IPS-18c (cell line): ENCODE results near the gene SERGEF.

Experiments used
- H3K4me3 ChIP-seq: 2 replicates; pipeline ENCODE4 v1.7.0; 2013; ENCODE audit warnings: low read depth, mild to moderate bottlenecking, low read length, moderate library complexity; ENCODE audit not compliant: insufficient read depth
- H3K9me3 ChIP-seq: one replicate; pipeline ENCODE4 v1.6.1; 2013; ENCODE audit warnings: mild to moderate bottlenecking, low read length, moderate library complexity; ENCODE audit not compliant: control insufficient read depth, insufficient read depth

The SERGEF gene

DNA sequence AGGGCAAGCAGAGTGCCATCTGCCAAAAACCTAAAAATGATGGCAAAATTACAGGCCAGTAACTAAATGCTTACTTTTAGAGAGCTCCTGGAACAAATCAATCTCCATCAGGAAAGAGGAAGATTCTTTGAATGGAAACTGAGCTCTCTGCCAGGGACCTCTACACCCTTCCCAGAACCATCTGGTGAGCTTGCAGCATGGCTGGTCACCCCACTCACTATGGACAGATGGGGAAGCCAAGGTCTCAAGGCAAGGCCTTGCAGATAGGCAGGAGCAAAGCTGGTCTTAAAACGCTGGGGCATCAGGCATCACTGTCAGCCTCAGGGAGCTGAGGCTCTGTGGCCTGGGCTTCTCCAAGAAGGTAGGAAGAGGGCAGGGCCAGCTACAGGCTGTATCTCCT is 36.2 kb downstream of the SERGEF start:
- Histone ChIP-seq H3K4me3 (no peak overlapping the region), H3K9me3 (no peaks in the 10 kb centered on the region)

DNA sequence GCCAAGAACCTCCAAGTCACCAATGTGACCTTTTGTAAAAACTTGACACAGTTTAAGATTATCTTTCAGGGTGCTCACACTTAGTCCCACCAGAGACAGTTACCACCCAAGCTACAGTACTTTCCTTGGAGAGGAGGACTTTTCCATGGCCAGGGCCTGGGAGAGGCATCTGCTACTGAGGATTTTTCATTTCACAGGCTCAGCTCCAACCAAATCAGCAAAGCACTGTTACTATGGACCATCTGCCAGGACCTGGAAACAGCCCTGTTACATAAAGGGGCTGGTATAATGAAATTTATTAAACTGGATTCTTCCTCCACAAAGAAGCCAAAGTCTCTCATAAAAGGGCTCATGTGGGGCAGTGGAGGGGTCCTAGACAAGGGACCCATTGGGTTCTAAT is 38.6 kb downstream of the SERGEF start:
- Histone ChIP-seq H3K9me3 (no peaks in the 10 kb centered on the region), H3K4me3 (no peak overlapping the region)

DNA sequence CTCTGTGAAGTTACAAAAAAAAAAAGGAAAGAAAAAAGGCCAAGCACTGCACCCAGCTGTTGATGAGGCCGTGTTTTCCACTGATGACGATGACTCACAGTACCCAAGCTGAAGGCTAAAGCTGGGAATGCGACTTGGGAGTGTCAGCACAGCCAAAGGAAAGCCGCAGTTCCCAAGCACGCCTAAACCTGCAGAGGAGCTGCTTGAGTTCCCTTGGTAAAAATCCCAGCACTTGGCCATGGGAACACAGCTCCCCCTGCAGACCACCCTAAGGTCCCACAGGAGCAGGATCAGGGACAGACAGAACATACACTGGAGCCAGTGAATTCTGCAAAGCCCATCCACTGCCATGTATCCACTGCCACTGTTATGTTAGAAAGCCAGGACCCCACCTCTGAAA is 39.9 kb downstream of the SERGEF start:
- Histone ChIP-seq H3K4me3 (no peak overlapping the region), H3K9me3 (no peaks in the 10 kb centered on the region)

DNA sequence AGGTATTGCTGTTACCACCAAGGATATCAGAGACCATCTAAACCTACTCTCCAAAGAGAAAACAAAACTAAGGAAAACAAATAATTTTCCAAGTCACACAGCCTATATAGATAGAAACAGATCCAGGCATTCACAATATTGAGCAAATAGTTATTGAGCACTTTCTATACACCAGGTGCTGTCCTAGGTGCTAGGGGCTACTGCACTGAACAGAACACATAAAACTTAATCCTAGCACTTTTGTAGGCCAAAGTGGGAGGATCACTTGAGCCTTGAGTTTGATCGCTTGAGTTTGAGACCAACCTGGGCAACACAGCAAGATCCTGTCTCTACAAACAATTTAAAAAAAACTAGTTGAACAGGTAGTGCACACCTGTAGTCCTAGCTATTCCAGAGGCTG is 44.6 kb downstream of the SERGEF start:
- H3K9me3 ChIP-seq: no peaks in the 10 kb centered on the region

DNA sequence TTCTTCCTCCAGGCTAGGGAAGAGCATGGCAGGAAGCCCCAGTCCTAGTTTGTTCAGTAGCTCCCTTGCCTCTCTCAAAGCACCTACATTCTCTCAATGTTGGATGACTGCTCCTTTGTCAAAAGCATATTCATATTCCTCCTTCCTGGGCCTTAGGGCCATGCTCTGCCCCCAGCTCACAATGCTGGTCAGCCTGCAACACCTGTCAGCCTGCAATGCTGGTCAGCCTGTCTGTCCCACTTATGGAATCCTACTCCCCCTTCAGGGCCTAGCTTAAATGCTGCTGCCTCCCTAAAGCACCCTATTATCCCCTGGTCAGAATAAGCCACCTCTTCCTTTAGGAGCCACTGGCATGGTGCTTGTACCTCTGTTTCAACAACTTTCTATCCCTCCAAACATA is 45.2 kb downstream of the SERGEF start:
- Histone ChIP-seq H3K4me3 (no peak overlapping the region), H3K9me3 (no peaks in the 10 kb centered on the region)

More for the DNA sequence above, 44.6 kb downstream of the SERGEF start:
- no peak overlapping the region for H3K4me3 ChIP-seq

DNA sequence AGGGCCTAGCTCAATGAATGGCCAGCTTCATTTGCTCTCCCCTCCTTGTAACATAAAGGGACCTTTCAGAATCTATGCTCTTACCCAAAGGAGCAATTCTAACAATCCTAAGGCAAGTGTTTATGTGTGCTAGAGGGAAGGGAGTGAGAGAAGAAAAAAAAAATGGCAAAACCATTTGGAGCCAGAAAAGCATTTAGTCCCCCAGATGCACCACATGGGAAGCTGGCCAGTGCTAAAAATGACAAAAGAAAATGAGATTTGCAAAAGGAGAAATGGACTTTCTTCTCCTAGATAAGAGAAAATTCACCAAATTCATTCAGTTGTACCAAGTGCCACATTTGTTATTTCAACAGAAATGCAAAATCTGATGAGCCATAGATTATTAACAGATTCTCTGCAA is 52.8 kb downstream of the SERGEF start:
- Histone ChIP-seq H3K9me3 (no peaks in the 10 kb centered on the region), H3K4me3 (no peak overlapping the region)

DNA sequence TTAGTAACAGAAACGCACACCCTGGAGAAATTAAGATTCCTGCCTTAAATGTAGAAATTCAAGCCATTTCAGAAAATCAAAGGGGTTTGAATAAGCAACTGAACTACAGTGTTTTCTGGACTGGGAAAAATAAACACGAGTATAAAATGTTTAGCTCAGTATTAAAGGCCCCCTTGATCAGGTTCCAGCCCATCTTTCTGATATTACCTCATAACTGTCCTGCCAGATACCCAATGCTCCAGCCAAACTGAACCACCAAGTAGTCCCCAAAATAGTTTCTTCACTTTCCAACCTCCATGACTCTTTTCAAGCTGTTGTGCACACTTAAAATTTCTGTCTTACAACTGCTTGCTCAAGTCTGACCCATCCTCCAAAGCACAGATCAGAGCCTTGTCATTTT is 54.4 kb downstream of the SERGEF start:
- H3K4me3 ChIP-seq: no peak overlapping the region
- H3K9me3 ChIP-seq: no peaks in the 10 kb centered on the region

DNA sequence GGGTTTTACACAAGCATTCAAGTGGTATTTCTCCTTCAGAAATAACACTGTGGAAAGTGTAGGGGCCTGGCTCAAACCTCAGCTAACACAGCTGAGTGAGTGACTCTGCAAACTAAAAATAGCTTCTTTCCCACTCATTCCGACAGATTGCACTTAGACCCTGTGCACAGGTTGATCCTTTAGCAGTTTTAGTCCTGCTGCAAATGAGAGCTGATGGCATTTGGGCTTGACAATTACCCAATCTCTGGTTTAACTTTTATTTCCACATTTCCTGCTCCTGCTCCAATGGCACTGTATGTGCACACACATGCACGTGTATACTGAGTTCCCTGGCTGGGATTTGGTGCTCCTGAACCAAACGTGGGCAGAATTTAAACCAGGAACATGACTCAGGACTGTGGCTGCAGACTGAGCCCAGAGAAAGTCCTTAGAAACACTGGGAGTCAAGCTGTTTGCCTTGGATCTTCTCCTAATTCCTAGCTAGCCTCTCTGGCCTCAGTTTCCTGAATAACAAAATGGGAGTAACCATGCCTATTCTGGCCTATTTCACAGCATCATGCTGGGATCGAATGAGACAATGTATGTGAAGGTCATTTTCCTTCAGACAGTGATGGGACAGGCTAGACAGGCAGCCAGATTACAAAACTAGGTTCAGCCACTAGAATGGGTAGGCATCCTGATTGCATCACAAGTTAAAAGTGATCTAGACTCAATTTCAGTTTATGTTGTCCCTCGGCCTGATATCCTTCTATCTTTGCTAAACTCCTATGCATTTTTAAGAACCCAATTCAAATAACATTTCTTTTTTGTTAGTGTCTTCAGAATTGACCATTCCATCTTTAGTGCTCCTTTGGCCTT is 58.2 kb downstream of the SERGEF start:
- no peaks in the 10 kb centered on the region for H3K9me3 ChIP-seq
- H3K4me3 ChIP-seq: no peak overlapping the region

DNA sequence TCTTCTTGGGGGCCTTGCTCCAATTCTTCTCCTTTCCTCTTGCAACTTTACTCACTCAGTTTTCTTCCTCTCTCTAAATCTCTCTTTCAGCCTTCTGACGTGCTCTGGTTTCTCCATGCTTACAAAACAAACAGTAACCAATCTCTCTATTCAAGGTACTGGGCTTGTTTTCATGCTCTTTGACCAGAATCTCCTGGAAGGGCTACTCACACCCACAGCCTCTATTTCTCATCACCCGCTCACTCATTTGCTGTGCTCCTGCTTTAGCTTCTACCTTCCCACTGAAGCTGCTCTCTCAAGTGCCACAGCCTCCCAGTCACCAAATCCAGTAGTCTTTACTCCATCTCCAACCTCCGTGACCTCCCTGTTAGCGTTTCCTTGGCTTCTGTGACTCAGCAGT is 60.4 kb downstream of the SERGEF start:
- Histone ChIP-seq H3K9me3 (no peaks in the 10 kb centered on the region), H3K4me3 (no peak overlapping the region)

DNA sequence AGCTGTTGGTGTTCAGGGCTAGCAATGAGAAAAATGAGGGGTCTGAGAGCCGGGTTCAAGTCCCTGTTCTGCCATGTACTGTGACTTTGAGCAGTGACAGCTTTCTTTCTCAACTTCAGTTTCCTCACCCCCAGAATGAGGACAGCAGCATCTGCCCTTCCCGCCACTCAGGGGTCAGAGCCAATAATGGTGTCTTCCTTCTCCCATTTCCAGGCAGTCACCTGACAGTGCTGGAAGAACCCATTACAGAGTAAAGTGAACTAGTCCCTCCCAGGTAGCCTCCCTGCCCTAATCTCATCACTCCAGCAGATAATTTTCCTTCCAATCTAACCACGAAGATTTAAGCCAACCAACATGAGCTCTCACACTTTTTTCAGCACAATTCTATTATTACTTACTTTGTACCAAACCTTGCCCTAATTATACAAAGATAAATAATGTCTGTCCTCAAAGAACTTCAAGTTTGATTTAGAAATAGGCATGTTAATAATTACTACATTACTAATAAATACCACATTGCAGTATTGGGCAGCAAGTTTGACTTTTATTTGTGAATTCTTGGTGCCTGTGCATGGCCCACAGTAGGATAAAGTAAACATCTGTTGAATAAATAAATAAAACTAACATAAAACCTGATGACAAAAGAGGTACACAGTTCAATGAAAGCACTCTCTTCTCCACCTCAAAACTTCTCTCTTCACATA is 61.0 kb downstream of the SERGEF start:
- no peaks in the 10 kb centered on the region for H3K9me3 ChIP-seq
- no peak overlapping the region for H3K4me3 ChIP-seq

DNA sequence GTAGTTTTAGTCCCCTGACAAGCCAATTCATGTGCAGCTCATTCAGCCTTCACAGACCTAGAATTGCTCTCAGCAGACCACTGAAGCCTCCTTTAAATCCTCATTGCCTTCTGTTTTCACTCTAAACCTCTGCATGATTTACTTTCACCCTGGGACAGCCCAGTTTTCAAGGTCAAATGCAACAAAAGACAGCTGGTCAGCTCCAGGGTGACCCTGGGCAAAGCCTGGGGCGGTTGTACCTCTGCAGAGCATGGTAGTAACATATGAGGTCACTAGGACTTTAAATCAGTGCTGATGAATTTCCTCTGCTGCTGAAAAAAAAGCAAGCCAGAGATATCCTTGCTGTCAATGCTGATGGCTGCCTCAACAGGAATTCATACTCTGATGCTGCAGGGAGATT is 62.2 kb downstream of the SERGEF start:
- Histone ChIP-seq H3K9me3 (no peaks in the 10 kb centered on the region), H3K4me3 (no peak overlapping the region)

DNA sequence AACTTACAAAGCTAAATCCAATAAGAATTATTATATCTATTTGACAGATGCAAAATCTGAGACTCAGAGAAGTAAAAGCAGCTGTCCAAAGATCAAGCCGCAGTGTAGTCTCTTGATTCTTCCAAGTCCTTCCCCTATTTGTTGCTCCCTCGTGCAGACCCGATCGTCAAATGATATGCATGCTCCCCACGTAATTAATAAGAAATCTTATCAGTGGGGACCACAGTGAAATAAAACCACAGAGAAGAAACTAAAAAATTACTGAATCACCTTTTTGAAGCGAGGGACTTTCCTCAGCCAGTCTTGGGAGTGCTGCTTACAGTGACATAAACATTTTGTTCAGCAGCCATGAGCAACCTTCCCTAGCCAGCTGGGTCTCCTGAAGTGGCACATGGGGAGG is 64.6 kb downstream of the SERGEF start:
- Histone ChIP-seq H3K4me3 (no peak overlapping the region), H3K9me3 (no peaks in the 10 kb centered on the region)

DNA sequence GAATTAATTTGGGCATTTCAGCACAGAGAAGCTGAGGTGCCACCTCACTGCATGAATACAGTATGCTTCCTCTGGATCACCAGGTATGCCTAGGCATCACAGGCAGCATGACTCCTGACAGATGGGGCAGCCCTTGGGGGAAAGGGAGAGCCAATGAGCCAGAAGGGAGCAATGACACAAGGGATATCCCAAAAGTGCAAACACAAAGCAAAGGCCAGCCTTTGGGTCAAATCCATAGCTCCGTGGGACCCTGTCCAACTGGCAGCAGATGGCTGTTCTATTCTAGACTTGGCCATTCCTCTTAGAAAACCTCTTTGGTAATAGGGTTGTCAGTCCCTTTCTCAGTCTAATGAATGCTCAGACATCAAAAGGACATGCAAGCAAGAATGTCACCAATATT is 73.3 kb downstream of the SERGEF start:
- H3K4me3 ChIP-seq: no peak overlapping the region
- H3K9me3 ChIP-seq: no peaks in the 10 kb centered on the region

DNA sequence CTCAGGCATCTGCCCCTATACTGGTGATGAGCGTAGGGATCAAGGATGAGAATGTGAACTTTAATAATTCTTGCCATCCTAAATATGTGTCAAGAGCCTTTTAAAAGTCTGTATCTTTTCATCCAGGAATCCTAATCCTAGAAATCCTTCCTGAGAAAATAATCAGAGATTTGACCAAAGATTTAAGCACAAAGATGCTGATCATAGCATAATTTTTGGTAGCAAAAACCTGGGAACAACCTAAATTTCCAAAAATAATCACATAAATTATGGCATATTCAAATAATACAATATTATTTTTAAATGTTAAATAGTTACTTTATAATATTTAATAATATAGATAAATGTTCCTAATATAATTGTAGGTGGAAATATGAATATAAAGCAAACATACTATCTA is 76.1 kb downstream of the SERGEF start:
- Histone ChIP-seq H3K4me3 (no peak overlapping the region), H3K9me3 (no peaks in the 10 kb centered on the region)

DNA sequence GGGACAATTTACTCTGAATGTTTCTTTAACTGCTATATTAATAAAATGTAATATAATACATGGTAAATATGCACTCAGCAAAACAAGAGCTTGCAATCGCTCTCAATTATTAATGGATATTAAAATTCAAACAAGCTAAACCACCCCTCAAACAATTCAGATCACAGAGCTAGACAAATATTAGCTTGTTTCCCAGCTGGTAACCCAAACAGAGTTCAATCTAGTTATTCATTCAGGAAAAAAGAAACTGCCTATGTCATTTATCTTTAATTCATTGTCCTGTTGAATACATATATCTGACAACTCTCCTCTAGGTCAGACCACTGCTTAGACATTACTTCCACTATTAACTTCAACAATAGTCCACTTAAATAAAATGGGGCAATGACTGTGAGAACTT is 78.7 kb downstream of the SERGEF start:
- Histone ChIP-seq H3K9me3 (no peaks in the 10 kb centered on the region), H3K4me3 (no peak overlapping the region)

DNA sequence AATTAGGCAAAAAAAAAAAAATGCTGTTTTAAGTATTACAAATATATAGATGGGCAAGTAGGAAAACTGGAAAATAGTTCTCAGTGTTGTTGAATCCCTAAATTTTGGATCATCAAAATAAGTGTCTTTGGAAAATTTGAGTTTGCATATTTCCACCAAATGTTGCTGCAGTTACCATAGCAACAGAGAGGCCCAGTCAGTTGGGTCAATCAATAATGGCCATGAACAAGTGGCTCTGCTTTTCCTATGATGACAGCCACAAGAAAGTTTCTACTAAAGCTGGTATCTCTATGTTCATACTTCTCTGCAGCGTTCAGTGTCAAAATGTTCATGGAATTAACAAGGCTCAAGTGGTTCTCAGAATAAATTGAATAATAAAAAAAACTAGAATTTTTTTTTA is 79.1 kb downstream of the SERGEF start:
- H3K9me3 ChIP-seq: no peaks in the 10 kb centered on the region

DNA sequence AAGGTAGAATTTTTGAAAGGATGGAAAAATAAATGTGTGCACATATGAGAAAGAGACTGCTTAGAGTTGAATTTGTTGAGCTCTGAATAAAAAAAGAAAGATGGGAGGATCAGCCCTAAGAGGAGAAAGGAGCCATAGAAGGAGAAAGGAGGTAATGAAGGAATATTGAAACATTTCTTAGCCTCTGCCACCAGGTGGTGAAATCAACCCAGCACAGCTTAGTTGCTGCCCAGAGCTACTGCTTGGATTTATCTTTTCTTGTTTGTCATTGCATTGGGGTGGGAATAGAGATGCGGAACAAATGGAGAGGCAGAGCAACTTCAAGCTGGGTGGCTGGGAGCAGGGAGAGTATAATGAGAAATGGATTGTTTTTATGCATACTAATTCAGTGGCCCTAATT is 80.4 kb downstream of the SERGEF start:
- no peak overlapping the region for H3K4me3 ChIP-seq
- no peaks in the 10 kb centered on the region for H3K9me3 ChIP-seq

More for the DNA sequence above, 79.1 kb downstream of the SERGEF start:
- H3K4me3 ChIP-seq: no peak overlapping the region

DNA sequence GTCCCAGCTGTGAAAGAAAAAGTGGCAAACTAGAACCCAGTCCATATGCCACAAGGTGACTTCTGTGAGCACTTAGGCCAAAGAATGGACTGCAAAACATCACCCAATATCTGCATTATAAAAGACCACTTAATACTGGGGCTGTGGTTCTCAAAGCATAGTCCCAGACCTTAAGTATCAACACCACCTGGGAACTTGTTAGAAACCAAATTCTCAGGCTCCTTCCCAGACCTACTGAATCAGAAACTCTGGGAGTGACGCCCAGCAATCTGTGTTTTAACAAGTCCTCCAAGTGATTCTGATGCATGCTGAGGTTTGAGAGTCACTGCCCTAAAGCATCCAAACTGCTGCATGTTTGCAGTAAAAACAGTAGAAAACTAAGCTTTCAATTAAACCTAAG is 81.3 kb downstream of the SERGEF start:
- H3K9me3 ChIP-seq: no peaks in the 10 kb centered on the region

More for the DNA sequence above, 81.3 kb downstream of the SERGEF start:
- H3K4me3 ChIP-seq: no peak overlapping the region
